GM23248 (cell line): ENCODE data around the gene SRGN.

Source experiments
- EZH2 ChIP-seq: fragments of 200-600 bp; sonication (generic); IDR thresholded peaks from 2 replicates; pipeline ENCODE4 v1.6.1; 2018; ENCODE audit warnings: antibody characterized with exemption, mild to moderate bottlenecking; ENCODE audit not compliant: insufficient read depth, poor library complexity, severe bottlenecking
- EZH2phosphoT487 ChIP-seq: fragments of 200-600 bp; sonication (generic); IDR thresholded peaks from 2 replicates; pipeline ENCODE4 v1.6.1; 2018; ENCODE audit warnings: antibody characterized with exemption, moderate library complexity, mild to moderate bottlenecking, low read depth; ENCODE audit not compliant: insufficient read depth

DNA sequence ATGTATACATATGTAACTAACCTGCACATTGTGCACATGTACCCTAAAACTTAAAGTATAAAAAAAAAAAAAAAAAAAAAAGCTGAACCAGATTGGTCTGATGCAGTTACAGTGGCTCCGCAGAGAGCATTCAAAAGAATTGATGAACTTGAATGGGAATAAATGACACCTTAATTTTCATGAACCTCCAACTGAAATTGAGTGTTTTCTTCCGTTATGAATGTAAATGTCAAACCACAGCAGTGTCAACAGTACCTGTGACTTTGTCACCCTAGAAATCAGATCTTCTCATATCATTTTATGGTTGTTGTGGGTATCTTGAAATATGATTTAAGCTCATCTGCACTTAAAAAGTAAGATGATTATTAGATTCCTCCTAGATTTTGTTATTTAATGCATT, 32.7 kb upstream of the SRGN start:
- TF ChIP-seq EZH2 = no peak
- no peak for TF ChIP-seq EZH2phosphoT487
